Measurements from ENCODE around the gene DLG2. TPM values are rescaled to one million over a fixed set of nuclear protein-coding genes. Genes with fewer than 3 reads are reported as not detected.
A peak's percentile ranks its signal among the peaks of the same experiment; 100 is the strongest.

Gene DLG2
- total RNA-seq, 1 donor from 2014 or later, result 2.4 TPM

DNA sequence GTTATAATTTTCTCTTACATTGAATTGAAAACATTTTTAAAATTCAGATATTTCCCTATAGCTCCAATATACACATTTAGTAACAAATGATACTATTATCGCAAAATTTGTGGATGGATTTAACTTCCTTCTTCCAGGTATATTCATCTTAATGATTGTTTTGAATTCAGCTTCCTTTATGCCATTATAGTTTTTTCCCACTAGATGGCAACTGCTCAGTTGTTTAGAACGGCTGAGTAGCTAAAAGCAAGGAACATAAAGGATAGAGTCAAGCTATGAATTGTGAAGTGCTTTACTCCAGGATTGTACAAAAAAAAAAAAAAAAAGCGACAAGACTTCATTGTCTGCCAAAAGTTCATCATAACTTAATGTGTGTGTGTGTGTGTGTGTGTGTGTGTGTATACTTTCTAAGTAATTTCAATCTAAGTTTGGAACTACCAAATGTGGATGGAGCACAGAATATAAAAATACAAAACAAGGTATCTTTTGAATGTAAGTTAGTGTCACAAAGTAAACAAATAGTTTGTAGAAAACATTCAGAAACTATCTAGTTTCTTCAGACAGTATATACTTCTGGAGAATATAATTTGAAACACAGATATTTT is 846.4 kb downstream of the DLG2 start:
- no peak for DNase-seq (ENCODE audit: low spot score, unreplicated experiment)

GRCh38 chr11:84775503-84775902 is 851.6 kb downstream of the DLG2 start:
- Mint-ChIP-seq H3K36me3 (ENCODE audit: insufficient read depth) (no peaks in the 10 kb centered on the region), H3K9me3 (ENCODE audit: low read depth) (peaks cover 12% of the 10 kb centered on the region), H3K27me3 (no peaks in the 10 kb centered on the region), H3K27ac (no peak overlapping the region), H3K4me1 (ENCODE audit: low read depth) (no peaks in the 10 kb centered on the region), H3K4me3 (ENCODE audit: low read depth) (no peak overlapping the region)
- DNase-seq (ENCODE audit: low spot score, unreplicated experiment), result no peak
- no peak for TF ChIP-seq CTCF (IDR thresholded peaks at IDR 0.05; ENCODE audit: unreplicated experiment)

More for the DNA sequence above, 846.4 kb downstream of the DLG2 start:
- Mint-ChIP-seq H3K4me1 (ENCODE audit: low read depth) (no peaks in the 10 kb centered on the region), H3K27ac (no peak overlapping the region), H3K9me3 (ENCODE audit: low read depth) (no peaks in the 10 kb centered on the region), H3K27me3 (no peaks in the 10 kb centered on the region), H3K36me3 (ENCODE audit: insufficient read depth) (no peaks in the 10 kb centered on the region), H3K4me3 (ENCODE audit: low read depth) (no peak overlapping the region)
- TF ChIP-seq CTCF (IDR thresholded peaks at IDR 0.05; ENCODE audit: unreplicated experiment), result peak; percentile 60

DNA sequence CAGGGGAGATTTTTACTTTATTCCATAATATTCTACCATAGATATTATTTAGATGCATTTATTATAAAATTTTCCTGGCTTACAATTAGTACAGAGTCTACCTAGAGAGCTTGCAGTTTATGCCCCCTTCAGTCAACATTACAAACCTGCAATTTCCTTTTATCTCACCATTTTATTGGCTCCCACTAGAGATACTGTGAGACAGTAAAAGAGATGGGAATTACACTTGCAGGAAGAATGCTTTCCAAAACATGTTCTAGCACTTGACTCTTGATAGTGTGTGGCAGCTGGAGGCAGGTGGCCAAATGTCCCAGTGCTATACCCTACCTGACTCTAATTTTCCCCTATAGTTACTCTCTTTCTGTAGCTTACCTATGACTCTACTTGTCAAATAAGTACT is 863.2 kb downstream of the DLG2 start:
- Mint-ChIP-seq H3K4me1 (ENCODE audit: low read depth) (no peaks in the 10 kb centered on the region), H3K9me3 (ENCODE audit: low read depth) (no peaks in the 10 kb centered on the region), H3K4me3 (ENCODE audit: low read depth) (no peak overlapping the region), H3K27ac (no peak overlapping the region), H3K36me3 (ENCODE audit: insufficient read depth) (no peaks in the 10 kb centered on the region), H3K27me3 (no peaks in the 10 kb centered on the region)
- no peak for DNase-seq (ENCODE audit: low spot score, unreplicated experiment)
- no peak for TF ChIP-seq CTCF (IDR thresholded peaks at IDR 0.05; ENCODE audit: unreplicated experiment)

GRCh38 chr11:84757711-84758110 is 869.4 kb downstream of the DLG2 start:
- no peak for DNase-seq (ENCODE audit: low spot score, unreplicated experiment)
- no peak for TF ChIP-seq CTCF (IDR thresholded peaks at IDR 0.05; ENCODE audit: unreplicated experiment)
- H3K9me3 Mint-ChIP-seq (ENCODE audit: low read depth), result no peaks in the 10 kb centered on the region
- H3K27ac Mint-ChIP-seq, result no peak overlapping the region
- no peaks in the 10 kb centered on the region for H3K36me3 Mint-ChIP-seq (ENCODE audit: insufficient read depth)
- no peaks in the 10 kb centered on the region for H3K4me1 Mint-ChIP-seq (ENCODE audit: low read depth)
- H3K4me3 Mint-ChIP-seq (ENCODE audit: low read depth), result no peak overlapping the region
- no peaks in the 10 kb centered on the region for H3K27me3 Mint-ChIP-seq

- H3K27ac Mint-ChIP-seq, result no peak overlapping the region
- H3K4me1 Mint-ChIP-seq (ENCODE audit: low read depth), result no peaks in the 10 kb centered on the region
- DNase-seq (ENCODE audit: low spot score, unreplicated experiment), result no peak
- H3K9me3 Mint-ChIP-seq (ENCODE audit: low read depth), result no peaks in the 10 kb centered on the region
- no peaks in the 10 kb centered on the region for H3K36me3 Mint-ChIP-seq (ENCODE audit: insufficient read depth)
- TF ChIP-seq CTCF (IDR thresholded peaks at IDR 0.05; ENCODE audit: unreplicated experiment), result no peak
- H3K4me3 Mint-ChIP-seq (ENCODE audit: low read depth), result no peak overlapping the region
- no peaks in the 10 kb centered on the region for H3K27me3 Mint-ChIP-seq
These were observed 875.8 kb downstream of the DLG2 start for GRCh38 chr11:84751371-84751770.
